Astrocyte (in vitro differentiated cells and primary cell): Measurements from ENCODE around the gene UPF3A.

ENCODE experiments used
- EZH2 ChIP-seq: IDR thresholded peaks from 2 replicates; pipeline ENCODE4 v1.6.1; 2012; ENCODE audit warnings: mild to moderate bottlenecking, low read length, inconsistent platforms; ENCODE audit not compliant: insufficient read depth
- TF ChIP-seq, protein P1 (sequence below): IDR thresholded peaks from 2 replicates; pipeline ENCODE4 v1.5.1; 2011; ENCODE audit warnings: low read depth, mild to moderate bottlenecking, inconsistent platforms, low read length, moderate library complexity; ENCODE audit not compliant: insufficient read depth

DNA sequence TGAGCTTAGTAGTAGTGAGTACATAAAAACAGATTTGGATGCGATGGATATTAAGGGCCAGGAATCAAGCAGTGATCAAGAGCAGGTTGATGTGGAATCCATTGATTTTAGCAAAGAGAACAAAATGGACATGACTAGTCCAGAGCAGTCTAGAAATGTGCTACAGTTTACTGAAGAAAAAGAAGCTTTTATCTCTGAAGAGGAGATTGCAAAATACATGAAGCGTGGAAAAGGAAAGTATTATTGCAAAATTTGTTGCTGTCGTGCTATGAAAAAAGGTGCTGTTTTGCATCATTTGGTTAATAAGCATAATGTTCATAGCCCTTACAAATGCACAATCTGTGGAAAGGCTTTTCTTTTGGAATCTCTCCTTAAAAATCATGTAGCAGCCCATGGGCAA, 44.3 kb downstream of the UPF3A start:
- TF ChIP-seq, protein P1, sequence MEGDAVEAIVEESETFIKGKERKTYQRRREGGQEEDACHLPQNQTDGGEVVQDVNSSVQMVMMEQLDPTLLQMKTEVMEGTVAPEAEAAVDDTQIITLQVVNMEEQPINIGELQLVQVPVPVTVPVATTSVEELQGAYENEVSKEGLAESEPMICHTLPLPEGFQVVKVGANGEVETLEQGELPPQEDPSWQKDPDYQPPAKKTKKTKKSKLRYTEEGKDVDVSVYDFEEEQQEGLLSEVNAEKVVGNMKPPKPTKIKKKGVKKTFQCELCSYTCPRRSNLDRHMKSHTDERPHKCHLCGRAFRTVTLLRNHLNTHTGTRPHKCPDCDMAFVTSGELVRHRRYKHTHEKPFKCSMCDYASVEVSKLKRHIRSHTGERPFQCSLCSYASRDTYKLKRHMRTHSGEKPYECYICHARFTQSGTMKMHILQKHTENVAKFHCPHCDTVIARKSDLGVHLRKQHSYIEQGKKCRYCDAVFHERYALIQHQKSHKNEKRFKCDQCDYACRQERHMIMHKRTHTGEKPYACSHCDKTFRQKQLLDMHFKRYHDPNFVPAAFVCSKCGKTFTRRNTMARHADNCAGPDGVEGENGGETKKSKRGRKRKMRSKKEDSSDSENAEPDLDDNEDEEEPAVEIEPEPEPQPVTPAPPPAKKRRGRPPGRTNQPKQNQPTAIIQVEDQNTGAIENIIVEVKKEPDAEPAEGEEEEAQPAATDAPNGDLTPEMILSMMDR: no peak
- TF ChIP-seq EZH2: no peak
